Hepatocyte (in vitro differentiated cells): ENCODE results near the gene KIF18B. TPM values are rescaled to one million over a fixed set of nuclear protein-coding genes. Genes with fewer than 3 reads are reported as not detected.
A peak's percentile ranks its signal among the peaks of the same experiment; 100 is the strongest.

Experiments
- DNase-seq: peaks from one replicate; pipeline ENCODE4 v3.0.0-alpha.2; 2016; ENCODE audit warnings: low spot score
- H2AFZ ChIP-seq: fragments of 200-600 bp; sonication (generic); 2 replicates; pipeline ENCODE4 v1.6.0; 2016; ENCODE audit warnings: antibody characterized with exemption, mild to moderate bottlenecking
- H3K27ac ChIP-seq: fragments of 200-600 bp; sonication (generic); 2 replicates; pipeline ENCODE4 v1.5.1; 2016; ENCODE audit warnings: mild to moderate bottlenecking
- H3K27me3 ChIP-seq: fragments of 200-600 bp; sonication (generic); 2 replicates; pipeline ENCODE4 v1.6.1; 2016
- H3K36me3 ChIP-seq: fragments of 200-600 bp; sonication (generic); replicated peaks from 2 replicates; pipeline ENCODE4 v1.5.1; 2016; ENCODE audit warnings: low read depth; ENCODE audit not compliant: insufficient read depth
- H3K4me1 ChIP-seq: fragments of 200-600 bp; sonication (generic); 2 replicates; pipeline ENCODE4 v1.5.1; 2016; ENCODE audit warnings: mild to moderate bottlenecking, moderate library complexity; ENCODE audit not compliant: insufficient read depth
- H3K4me2 ChIP-seq: fragments of 200-600 bp; sonication (generic); 2 replicates; pipeline ENCODE4 v1.6.0; 2016
- H3K4me3 ChIP-seq: fragments of 200-600 bp; sonication (generic); 2 replicates; pipeline ENCODE4 v1.5.1; 2016; ENCODE audit warnings: mild to moderate bottlenecking
- H3K79me2 ChIP-seq: fragments of 200-600 bp; sonication (generic); 2 replicates; pipeline ENCODE4 v1.6.0; 2017; ENCODE audit warnings: mild to moderate bottlenecking
- H3K9me2 ChIP-seq: fragments of 200-600 bp; sonication (generic); replicated peaks from 2 replicates; pipeline ENCODE4 v1.6.0; 2017; ENCODE audit warnings: mild to moderate bottlenecking; ENCODE audit not compliant: insufficient read depth
- H3K9me3 ChIP-seq: fragments of 200-600 bp; sonication (generic); 2 replicates; pipeline ENCODE4 v1.5.1; 2016; ENCODE audit warnings: low read depth, mild to moderate bottlenecking
- H4K20me1 ChIP-seq: fragments of 200-600 bp; sonication (generic); 2 replicates; pipeline ENCODE4 v1.6.0; 2016; ENCODE audit warnings: mild to moderate bottlenecking; ENCODE audit not compliant: insufficient read depth, poor library complexity, severe bottlenecking
- CTCF ChIP-seq: fragments of 200-600 bp; sonication (generic); IDR thresholded peaks from 2 replicates; pipeline ENCODE4 v1.5.1; 2016; ENCODE audit warnings: antibody characterized with exemption, mild to moderate bottlenecking; ENCODE audit not compliant: poor library complexity
- EZH2 ChIP-seq: fragments of 200-600 bp; sonication (generic); IDR thresholded peaks from 2 replicates; pipeline ENCODE4 v1.6.1; 2016; ENCODE audit warnings: antibody characterized with exemption, mild to moderate bottlenecking, borderline replicate concordance
- EZH2phosphoT487 ChIP-seq: fragments of 200-600 bp; sonication (generic); IDR thresholded peaks from one replicate; pipeline ENCODE4 v1.6.1; 2018; ENCODE audit warnings: antibody characterized with exemption, mild to moderate bottlenecking, low read depth, moderate library complexity; ENCODE audit not compliant: unreplicated experiment, severe bottlenecking
- WGBS: methylation state at CpG from one replicate; pipeline ENCODE4 v1.1.6; 2016; ENCODE audit warnings: low lambda C conversion rate; ENCODE audit errors: missing lambda C conversion rate; 5-methylcytosine and 5-hydroxymethylcytosine counted together
- polyA plus RNA-seq: library from polyadenylated mRNA; unstranded; fragments of >200 nt; fragmentation: Nextera tagmentation; extraction: Ambion mirVana; gene quantifications from 2 replicates; pipeline ENCODE4 v1.2.1, GENCODE V29; 2016
- total RNA-seq: library from RNA; depleted of rRNA; stranded (reverse); fragments of >200 nt; gene quantifications from 2 replicates; pipeline ENCODE4 v1.2.3, GENCODE V29; 2014

Gene KIF18B
- total and polyA plus RNA-seq, 2 experiments from 2014 or later: 1.8 to 4.3 TPM

- TF ChIP-seq CTCF (no peak), EZH2 (no peak), EZH2phosphoT487 (no peak)
- Histone ChIP-seq H4K20me1 (no peaks in the 10 kb centered on the region), H3K27ac (no peak overlapping the region), H3K9me3 (no peaks in the 10 kb centered on the region), H3K4me3 (no peak overlapping the region), H3K4me1 (no peaks in the 10 kb centered on the region), H2AFZ (no peak overlapping the region), H3K4me2 (no peak overlapping the region), H3K9me2 (no peaks in the 10 kb centered on the region), H3K79me2 (no peaks in the 10 kb centered on the region), H3K27me3 (peaks cover 14% of the 10 kb centered on the region), H3K36me3 (no peaks in the 10 kb centered on the region)
- 92% methylated on average over 6 of the region's 6 CpGs for WGBS
- DNase-seq: no peak
Observed at GRCh38 chr17:44917456-44917855, 30.1 kb downstream of the KIF18B start.

- Histone ChIP-seq H3K4me1 (no peaks in the 10 kb centered on the region), H3K4me2 (no peak overlapping the region), H3K27ac (no peak overlapping the region), H4K20me1 (no peaks in the 10 kb centered on the region), H3K4me3 (no peak overlapping the region), H3K9me2 (no peaks in the 10 kb centered on the region), H3K9me3 (no peaks in the 10 kb centered on the region), H2AFZ (no peak overlapping the region), H3K36me3 (no peaks in the 10 kb centered on the region), H3K79me2 (no peaks in the 10 kb centered on the region), H3K27me3 (peaks cover 14% of the 10 kb centered on the region)
- DNase-seq: peak; percentile 39
- WGBS: 91% methylated on average over 10 of the region's 10 CpGs
- TF ChIP-seq CTCF: no peak
- no peak for TF ChIP-seq EZH2
- TF ChIP-seq EZH2phosphoT487: no peak
Observed at GRCh38 chr17:44916781-44917241, 30.8 kb downstream of the KIF18B start.

GRCh38 chr17:44915862-44916780 is 31.5 kb downstream of the KIF18B start:
- H3K27me3 ChIP-seq: peaks cover 13% of the 10 kb centered on the region
- H4K20me1 ChIP-seq: no peaks in the 10 kb centered on the region
- peaks cover 6% of the 10 kb centered on the region for H3K4me1 ChIP-seq
- peak; percentile 6 for DNase-seq
- no peaks in the 10 kb centered on the region for H3K79me2 ChIP-seq
- H3K9me2 ChIP-seq: no peaks in the 10 kb centered on the region
- H3K4me2 ChIP-seq: no peak overlapping the region
- H3K4me3 ChIP-seq: no peak overlapping the region
- no peaks in the 10 kb centered on the region for H3K36me3 ChIP-seq
- H3K27ac ChIP-seq: no peak overlapping the region
- 91% methylated on average over 11 of the region's 11 CpGs for WGBS
- no peaks in the 10 kb centered on the region for H3K9me3 ChIP-seq
- TF ChIP-seq CTCF (no peak), EZH2phosphoT487 (no peak), EZH2 (no peak)
- no peak overlapping the region for H2AFZ ChIP-seq
